ENCODE data around the gene EPB41L4A.

DNA sequence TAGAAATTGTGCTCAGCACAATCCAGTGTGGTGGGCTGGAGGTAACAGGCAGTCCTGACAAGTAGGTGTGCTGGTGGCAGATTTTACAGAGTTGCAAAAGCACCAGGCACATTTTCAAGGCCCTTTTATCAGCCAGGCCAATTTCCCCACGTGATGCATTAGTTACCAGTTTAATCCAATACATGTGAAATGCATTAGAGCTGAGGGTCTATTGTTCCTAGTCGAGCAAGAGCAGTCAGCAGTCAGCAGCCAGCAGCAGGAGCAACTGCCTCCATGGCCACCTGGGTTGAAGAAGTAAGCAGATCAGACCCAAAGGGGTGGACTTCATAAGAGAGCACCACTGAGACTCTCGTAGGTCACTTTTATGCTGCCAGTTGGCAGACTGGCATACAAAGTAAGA is 76.7 kb downstream of the EPB41L4A start:
- TF ChIP-seq CTCF (IDR thresholded peaks at IDR 0.05) = no peak
- TF ChIP-seq POLR2A (IDR thresholded peaks at IDR 0.05) = no peak

All from ovary (tissue), 3 donors.